Measurements from ENCODE around the gene UGT8.

The UGT8 gene

DNA sequence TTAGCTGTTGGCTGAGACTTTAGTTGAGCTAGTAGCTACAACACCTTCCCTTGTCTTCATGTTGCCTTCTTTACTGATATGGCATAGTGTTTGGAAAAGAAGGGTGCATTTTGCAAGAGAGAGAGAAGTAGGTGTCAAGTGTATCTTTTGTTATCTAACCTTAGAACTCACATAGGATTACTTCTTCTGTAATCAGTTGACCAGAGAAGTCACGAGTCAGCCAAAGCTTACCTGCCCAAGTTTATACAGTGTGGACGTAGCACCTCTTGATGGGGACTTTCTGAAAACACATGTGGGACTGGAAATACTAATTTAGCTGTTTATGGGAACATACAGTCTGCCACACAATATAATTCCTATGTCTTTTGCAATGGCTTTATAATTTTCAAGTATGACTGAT lies 56.0 kb downstream of the UGT8 start:
- no peak for TF ChIP-seq GATA3 (IDR thresholded peaks at IDR 0.05; ENCODE audit: low read depth, low read length)
- TF ChIP-seq GATA2 (IDR thresholded peaks at IDR 0.05; ENCODE audit: low read depth, low read length), result no peak

DNA sequence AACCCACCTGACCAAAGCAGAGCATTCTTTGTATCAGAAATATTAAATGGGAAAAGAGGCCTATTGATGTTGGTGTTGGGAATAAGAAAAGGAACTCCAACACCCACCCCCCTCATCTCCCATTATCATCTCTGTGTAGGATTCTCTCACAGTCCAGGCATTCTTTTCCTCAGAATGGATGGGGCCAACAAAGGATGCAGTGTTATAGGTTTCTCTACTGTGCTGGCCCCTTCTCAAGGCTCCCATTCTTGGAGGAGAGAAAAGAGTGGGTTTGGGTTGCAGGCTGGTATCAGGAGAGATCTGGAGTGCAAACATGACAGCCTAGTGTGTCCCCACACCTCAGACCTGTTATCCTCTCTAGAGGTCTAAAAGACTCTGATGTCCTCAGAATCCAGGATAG lies 59.6 kb downstream of the UGT8 start:
- TF ChIP-seq GATA3 (IDR thresholded peaks at IDR 0.05; ENCODE audit: low read depth, low read length) (no peak), GATA2 (IDR thresholded peaks at IDR 0.05; ENCODE audit: low read depth, low read length) (no peak)

GRCh38 chr4:114658776-114659175 lies 60.2 kb downstream of the UGT8 start:
- TF ChIP-seq GATA3 (IDR thresholded peaks at IDR 0.05; ENCODE audit: low read depth, low read length), result no peak
- no peak for TF ChIP-seq GATA2 (IDR thresholded peaks at IDR 0.05; ENCODE audit: low read depth, low read length)

- TF ChIP-seq GATA2 (IDR thresholded peaks at IDR 0.05; ENCODE audit: low read depth, low read length) (no peak), GATA3 (IDR thresholded peaks at IDR 0.05; ENCODE audit: low read depth, low read length) (no peak)
Measured at GRCh38 chr4:114659386-114660008, 60.9 kb downstream of the UGT8 start.

GRCh38 chr4:114663083-114663482 lies 64.5 kb downstream of the UGT8 start:
- TF ChIP-seq GATA3 (IDR thresholded peaks at IDR 0.05; ENCODE audit: low read depth, low read length) (no peak), GATA2 (IDR thresholded peaks at IDR 0.05; ENCODE audit: low read depth, low read length) (no peak)

DNA sequence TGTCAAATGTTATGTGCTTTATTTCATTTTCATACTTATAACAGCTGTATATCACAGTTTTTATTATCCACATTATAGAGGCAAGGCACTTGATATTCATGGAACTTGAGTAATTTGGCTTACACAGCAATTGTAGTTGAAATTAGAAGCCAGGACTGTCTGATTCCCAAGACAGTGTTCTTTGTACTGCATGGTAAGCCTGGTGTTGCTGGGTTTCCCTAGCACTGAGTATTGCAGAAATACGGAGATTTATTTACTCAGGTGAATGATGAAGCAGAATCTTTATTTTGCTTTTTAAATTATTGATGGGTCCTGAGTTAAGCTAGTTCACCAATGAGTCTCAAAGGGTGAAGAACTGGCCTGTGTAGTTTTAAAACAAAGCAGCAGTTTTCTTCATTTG lies 70.0 kb downstream of the UGT8 start:
- TF ChIP-seq GATA2 (IDR thresholded peaks at IDR 0.05; ENCODE audit: low read depth, low read length) (no peak), GATA3 (IDR thresholded peaks at IDR 0.05; ENCODE audit: low read depth, low read length) (no peak)

DNA sequence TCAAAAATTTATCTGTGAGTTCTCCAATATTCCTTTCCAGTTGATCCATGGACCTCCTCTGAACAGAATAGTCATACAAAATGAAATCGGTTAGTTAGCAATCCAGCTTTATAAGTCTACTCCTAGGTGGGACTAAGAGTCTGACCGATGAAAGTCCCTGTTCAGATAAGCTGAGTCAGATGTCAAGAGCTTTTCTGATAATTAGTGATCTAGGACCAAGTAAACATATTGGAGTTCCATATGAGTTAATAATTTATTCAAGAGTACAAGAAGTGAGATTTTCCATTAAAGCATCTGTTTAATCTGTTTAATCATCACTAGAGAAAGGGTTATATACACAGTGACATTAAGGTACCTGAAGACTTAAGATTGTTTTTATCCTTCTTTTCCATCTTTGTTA lies 74.7 kb downstream of the UGT8 start:
- TF ChIP-seq GATA2 (IDR thresholded peaks at IDR 0.05; ENCODE audit: low read depth, low read length) (no peak), GATA3 (IDR thresholded peaks at IDR 0.05; ENCODE audit: low read depth, low read length) (no peak)

- TF ChIP-seq GATA2 (IDR thresholded peaks at IDR 0.05; ENCODE audit: low read depth, low read length) (no peak), GATA3 (IDR thresholded peaks at IDR 0.05; ENCODE audit: low read depth, low read length) (no peak)
Measured at GRCh38 chr4:114674080-114674479, 75.5 kb downstream of the UGT8 start.

DNA sequence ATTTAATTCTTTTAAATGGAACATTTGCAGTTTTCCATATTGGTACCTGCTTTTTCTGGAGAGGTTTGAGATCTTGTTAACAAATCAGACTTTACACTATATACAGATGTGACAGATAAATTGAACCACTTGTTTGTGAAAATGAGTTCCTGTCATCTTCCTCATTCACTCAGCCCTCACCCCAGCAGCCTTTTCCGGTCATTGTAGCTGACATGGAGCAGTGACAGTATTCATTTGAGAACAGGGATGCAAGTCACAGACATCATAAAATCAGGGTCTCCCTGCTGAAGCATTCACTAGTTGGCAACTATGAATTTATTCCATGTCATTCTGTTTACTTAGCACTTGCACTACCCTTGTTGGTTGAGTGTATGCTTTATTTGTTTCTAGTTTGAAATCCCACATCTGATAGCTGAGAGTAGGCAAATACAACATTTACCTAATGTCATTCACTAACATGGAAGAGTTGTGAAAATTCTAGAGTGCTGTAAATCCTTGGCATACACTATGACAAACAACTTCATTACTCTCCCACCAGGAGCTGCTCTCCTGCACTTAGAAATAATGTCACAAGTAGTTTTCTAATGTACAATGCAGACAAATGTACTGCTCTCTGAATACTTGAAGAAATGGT lies 78.9 kb downstream of the UGT8 start:
- TF ChIP-seq GATA3 (IDR thresholded peaks at IDR 0.05; ENCODE audit: low read depth, low read length) (no peak), GATA2 (IDR thresholded peaks at IDR 0.05; ENCODE audit: low read depth, low read length) (no peak)

- TF ChIP-seq GATA3 (IDR thresholded peaks at IDR 0.05; ENCODE audit: low read depth, low read length) (no peak), GATA2 (IDR thresholded peaks at IDR 0.05; ENCODE audit: low read depth, low read length) (no peak)
Measured at GRCh38 chr4:114684462-114684861, 85.9 kb downstream of the UGT8 start.

GRCh38 chr4:114688059-114688458 lies 89.5 kb downstream of the UGT8 start:
- TF ChIP-seq GATA2 (IDR thresholded peaks at IDR 0.05; ENCODE audit: low read depth, low read length) (no peak), GATA3 (IDR thresholded peaks at IDR 0.05; ENCODE audit: low read depth, low read length) (no peak)

- TF ChIP-seq GATA3 (IDR thresholded peaks at IDR 0.05; ENCODE audit: low read depth, low read length) (no peak), GATA2 (IDR thresholded peaks at IDR 0.05; ENCODE audit: low read depth, low read length) (no peak)
Measured at GRCh38 chr4:114690571-114690970, 92.0 kb downstream of the UGT8 start.

DNA sequence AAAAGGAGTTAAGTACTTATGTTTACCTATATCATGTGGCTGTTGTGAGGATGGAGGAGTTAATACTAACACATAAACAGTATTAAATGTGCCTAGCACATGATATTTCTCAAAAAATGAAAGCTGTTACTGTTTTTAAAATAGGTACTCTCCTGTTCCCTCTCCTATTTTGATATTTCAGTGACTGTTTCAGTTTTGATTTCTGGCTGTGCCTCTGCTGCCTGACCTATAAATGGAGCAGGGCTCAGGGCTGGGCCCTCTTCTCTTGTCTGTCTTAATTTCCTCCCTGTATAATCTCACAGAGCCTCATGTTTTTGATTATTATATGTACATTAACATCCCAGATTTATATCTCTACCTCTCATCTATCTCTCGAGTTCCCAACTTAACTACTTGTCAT lies 93.3 kb downstream of the UGT8 start:
- no peak for TF ChIP-seq GATA2 (IDR thresholded peaks at IDR 0.05; ENCODE audit: low read depth, low read length)
- no peak for TF ChIP-seq GATA3 (IDR thresholded peaks at IDR 0.05; ENCODE audit: low read depth, low read length)

DNA sequence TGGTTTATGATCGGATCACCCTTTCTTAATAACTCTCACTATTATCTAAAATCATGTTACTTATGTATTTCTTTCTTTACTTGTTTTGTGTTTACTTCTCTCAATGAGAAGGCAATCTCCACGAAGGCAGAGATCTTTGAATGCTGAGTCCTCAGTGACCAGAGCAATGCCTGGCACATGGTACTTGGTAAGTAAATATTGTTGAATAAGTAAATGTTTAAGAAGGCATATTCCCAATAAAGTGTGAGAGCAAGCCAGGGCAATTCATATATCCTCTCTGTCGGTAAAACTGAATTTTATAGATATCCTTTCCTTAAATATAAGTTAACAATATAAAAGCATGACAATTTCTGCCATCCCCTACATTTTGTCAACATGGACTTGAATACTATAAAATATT lies 94.4 kb downstream of the UGT8 start:
- TF ChIP-seq GATA2 (IDR thresholded peaks at IDR 0.05; ENCODE audit: low read depth, low read length) (no peak), GATA3 (IDR thresholded peaks at IDR 0.05; ENCODE audit: low read depth, low read length) (no peak)

GRCh38 chr4:114694770-114695169 lies 96.2 kb downstream of the UGT8 start:
- TF ChIP-seq GATA3 (IDR thresholded peaks at IDR 0.05; ENCODE audit: low read depth, low read length), result no peak
- no peak for TF ChIP-seq GATA2 (IDR thresholded peaks at IDR 0.05; ENCODE audit: low read depth, low read length)

All from SH-SY5Y (cell line).